LNCaP clone FGC (cell line): ENCODE measurements around the gene EGLN1.

Experiments used
- DNase-seq: peaks from one replicate; pipeline ENCODE4 v3.0.0-alpha.2; 2011; ENCODE audit warnings: low read depth
- H3K4me3 ChIP-seq: 2 replicates; pipeline ENCODE4 v1.5.1; 2011; ENCODE audit warnings: mild to moderate bottlenecking, low read depth, low read length, control low read depth
- CTCF ChIP-seq: IDR thresholded peaks from 2 replicates; pipeline ENCODE4 v1.5.1; 2012; ENCODE audit warnings: mild to moderate bottlenecking; ENCODE audit not compliant: control insufficient read depth, insufficient read depth; ENCODE audit errors: extremely low read depth

The EGLN1 gene

GRCh38 chr1:231362325-231362724, 59.8 kb downstream of the EGLN1 start:
- DNase-seq, result no peak
- H3K4me3 ChIP-seq, result no peak overlapping the region
- TF ChIP-seq CTCF, result no peak

- H3K4me3 ChIP-seq, result no peak overlapping the region
- DNase-seq, result no peak
- TF ChIP-seq CTCF, result no peak
These were observed 63.0 kb downstream of the EGLN1 start for GRCh38 chr1:231359113-231359512.

DNA sequence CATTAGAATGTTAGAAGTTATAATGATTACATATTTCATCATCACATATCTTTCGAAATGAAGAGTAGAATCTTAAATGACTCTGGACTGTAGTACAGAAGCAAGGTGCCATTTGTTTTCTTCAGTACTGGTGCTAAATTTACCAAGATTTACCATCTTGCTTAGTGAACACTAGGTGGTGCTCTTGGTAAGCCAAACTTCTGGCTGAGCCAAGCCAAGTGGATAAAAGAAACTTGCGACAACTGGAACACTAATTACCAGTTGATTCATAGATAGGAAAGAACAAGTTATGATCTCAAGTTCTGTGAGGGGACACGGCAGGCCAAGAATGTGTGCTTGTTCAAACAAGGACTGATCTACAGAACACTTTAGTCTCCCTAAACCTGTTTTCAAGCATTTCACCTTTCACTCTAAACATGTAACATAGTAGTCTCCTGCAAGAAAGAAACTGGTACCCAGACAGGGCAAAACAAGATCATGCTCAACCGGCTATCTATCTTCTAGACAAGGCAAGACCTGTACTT, 64.2 kb downstream of the EGLN1 start:
- no peak overlapping the region for H3K4me3 ChIP-seq
- peak; percentile 53 for DNase-seq
- peak; percentile 79 for TF ChIP-seq CTCF

- no peak for DNase-seq
- TF ChIP-seq CTCF, result no peak
- H3K4me3 ChIP-seq, result no peak overlapping the region
These were observed 64.8 kb downstream of the EGLN1 start for GRCh38 chr1:231357187-231357772.

- DNase-seq, result no peak
- no peak overlapping the region for H3K4me3 ChIP-seq
- TF ChIP-seq CTCF, result no peak
These were observed 66.9 kb downstream of the EGLN1 start for GRCh38 chr1:231355171-231355570.

DNA sequence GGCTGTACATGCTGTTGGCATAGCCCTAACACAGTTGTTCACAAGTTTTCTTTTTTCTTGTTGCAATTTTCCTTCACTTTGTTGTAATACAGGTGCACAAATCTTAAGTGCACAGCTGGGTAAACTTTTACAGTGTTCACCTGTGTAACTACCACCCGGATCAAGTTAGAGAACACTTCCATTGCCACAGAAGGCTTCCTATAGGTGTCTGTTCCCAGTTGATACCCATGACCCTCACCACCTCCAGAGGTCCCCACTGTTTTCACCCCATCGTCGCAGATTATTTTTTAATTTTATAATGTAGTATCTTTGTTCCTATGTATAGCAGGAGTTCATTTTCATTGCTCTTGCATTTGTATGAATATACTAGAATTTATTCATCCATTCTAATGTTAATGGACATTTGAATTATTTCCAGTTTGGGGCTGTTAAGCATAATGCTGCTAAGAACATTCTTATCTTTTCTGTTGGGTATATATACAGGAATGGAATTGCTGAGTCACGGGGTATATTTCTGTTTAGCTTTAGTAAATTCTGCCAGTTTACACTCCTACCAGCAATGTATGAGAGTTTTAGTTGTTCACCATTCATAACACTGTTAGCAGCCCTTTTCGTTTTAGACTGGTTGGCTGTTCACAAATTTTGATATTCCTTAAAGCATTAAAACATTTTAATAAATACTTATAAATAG, 67.6 kb downstream of the EGLN1 start:
- no peak for TF ChIP-seq CTCF
- DNase-seq, result no peak

More for the DNA sequence above, 67.6 kb downstream of the EGLN1 start:
- no peak overlapping the region for H3K4me3 ChIP-seq
